K562 (cell line): ENCODE measurements around the gene DIP2C. TPM values are rescaled to one million over a fixed set of nuclear protein-coding genes. Genes with fewer than 3 reads are reported as not detected.

Experiments
- ATAC-seq: fragments of 200-7000 bp; cut with Tn5 transposase; 3 replicates; pipeline ENCODE4 v1.9.1; 2020; ENCODE audit warnings: moderate library complexity
- BruUV-seq: library from RNA; stranded (reverse); fragments of 400-500 nt; replicated peaks from 2 replicates; lab custom pipeline; 2021; lab: Mats Ljungman, UMichigan
- CTCF ChIA-PET: fragments of 300-600 bp; formaldehyde crosslinking; extraction: SDS; loops from one replicate; lab custom pipeline; 2021; ENCODE audit warnings: low intra/inter-chr PET ratio; lab: Yijun Ruan, JAX
- POLR2A ChIA-PET: fragments of 300-600, 350-650 bp; sonication (Branson Sonifier 250); formaldehyde crosslinking; extraction: SDS; loops from one replicate; lab custom pipeline; 2021; ENCODE audit warnings: antibody characterized with exemption, inconsistent platforms; lab: Yijun Ruan, JAX
- DNase-seq, 4 experiments: peaks; one replicate each; pipeline versions ENCODE4 v3.0.0 to v3.0.0-alpha.2; 2011 to 2018; ENCODE audit warnings: low spot score in 3 of 4, mixed read lengths in 3 of 4; ENCODE audit errors: extremely low read depth in 1 of 4
- FAIRE-seq: peaks from 2 replicates; lab custom pipeline; 2011; peaks lifted over from hg19 to GRCh38; lab: Jason Lieb, UNC
- H2AFZ ChIP-seq: 2 replicates; pipeline ENCODE4 v1.6.0; 2011; ENCODE audit warnings: low read depth, low read length, control low read depth, inconsistent platforms
- H3K27ac ChIP-seq: fragments of 200-600 bp; 3 replicates; pipeline ENCODE4 v1.8.0; 2011; ENCODE audit warnings: low read depth, mild to moderate bottlenecking, control low read depth, inconsistent platforms, low read length, moderate library complexity, mixed read lengths; ENCODE audit errors: extremely low read depth
- H3K27me3 ChIP-seq, 2 experiments: fragments of 300-600 bp in 1 of 2; 2 replicates in 1 of 2; 3 replicates in 1 of 2; pipeline versions ENCODE4 v1.6.0 to v1.8.0; 2011; ENCODE audit warnings: inconsistent platforms in 2 of 2, low read length in 2 of 2, mild to moderate bottlenecking in 1 of 2, mixed read lengths in 1 of 2, moderate library complexity in 1 of 2; ENCODE audit not compliant: control insufficient read depth in 2 of 2, insufficient read depth in 2 of 2
- H3K36me3 ChIP-seq: fragments of 300-600 bp; 3 replicates; pipeline ENCODE4 v1.8.0; 2011; ENCODE audit warnings: mild to moderate bottlenecking, low read length, inconsistent platforms; ENCODE audit not compliant: control insufficient read depth, insufficient read depth
- H3K4me1 ChIP-seq, 2 experiments: fragments of 200-600 bp in 1 of 2; replicated peaks in 1 of 2; 2 replicates in 1 of 2; 3 replicates in 1 of 2; pipeline versions ENCODE4 v1.5.1 to v1.8.0; 2011; ENCODE audit warnings: inconsistent platforms in 2 of 2, low read length in 2 of 2, mild to moderate bottlenecking in 1 of 2, mixed read lengths in 1 of 2, moderate library complexity in 1 of 2; ENCODE audit not compliant: control insufficient read depth in 2 of 2, insufficient read depth in 2 of 2
- H3K4me2 ChIP-seq: 2 replicates; pipeline ENCODE4 v1.6.1; 2011; ENCODE audit warnings: low read length, control low read depth, inconsistent platforms, mixed read lengths; ENCODE audit not compliant: insufficient read depth
- H3K4me3 ChIP-seq: fragments of 200-600 bp; sonication (generic), shearing (Covaris generic); 2 replicates; pipeline ENCODE4 v1.5.1; 2016; ENCODE audit warnings: control low read depth, inconsistent platforms
- H3K79me2 ChIP-seq: fragments of 200-600 bp; 3 replicates; pipeline ENCODE4 v1.8.0; 2011; ENCODE audit warnings: low read length, inconsistent platforms; ENCODE audit not compliant: control insufficient read depth, insufficient read depth
- H3K9ac ChIP-seq, 2 experiments: 2 replicates each; pipeline versions ENCODE4 v1.6.0 to v1.6.1; 2011; ENCODE audit warnings: low read depth in 2 of 2, low read length in 2 of 2, control low read depth in 1 of 2, inconsistent platforms in 1 of 2, mild to moderate bottlenecking in 1 of 2, mixed read lengths in 1 of 2; ENCODE audit not compliant: insufficient read depth in 1 of 2
- H3K9me1 ChIP-seq: one replicate; pipeline ENCODE4 v1.6.0; 2011; ENCODE audit warnings: inconsistent platforms, mild to moderate bottlenecking, low read length, moderate library complexity; ENCODE audit not compliant: control insufficient read depth, insufficient read depth
- H3K9me3 ChIP-seq: replicated peaks from 2 replicates; pipeline ENCODE4 v1.5.1; 2011; ENCODE audit warnings: low read depth, low read length, inconsistent platforms; ENCODE audit not compliant: control insufficient read depth, insufficient read depth
- H4K20me1 ChIP-seq: replicated peaks from 2 replicates; pipeline ENCODE4 v1.6.1; 2011; ENCODE audit warnings: low read length, inconsistent platforms, mixed read lengths; ENCODE audit not compliant: control insufficient read depth, insufficient read depth
- BCLAF1 ChIP-seq, 2 experiments: fragments of 450-650 bp in 1 of 2; IDR thresholded peaks; 2 replicates each; pipeline ENCODE4 v1.6.1; 2011 to 2017; ENCODE audit warnings: low read depth in 2 of 2, antibody characterized with exemption in 1 of 2, borderline replicate concordance in 1 of 2, low read length in 1 of 2, mild to moderate bottlenecking in 1 of 2, mixed read lengths in 1 of 2; ENCODE audit not compliant: control insufficient read depth in 1 of 2
- CTBP1 ChIP-seq: fragments of 450-650 bp; IDR thresholded peaks from 2 replicates; pipeline ENCODE4 v1.6.1; 2016; ENCODE audit warnings: borderline replicate concordance
- ID3 ChIP-seq, 2 experiments: fragments of 250-450 bp in 1 of 2; fragments of 450-650 bp in 1 of 2; sonication (Bioruptor Pico) in 1 of 2; IDR thresholded peaks; 2 replicates each; pipeline versions ENCODE4 v1.6.1 to v1.8.0; 2016 to 2021; ENCODE audit warnings: mild to moderate bottlenecking in 2 of 2, moderate library complexity in 2 of 2, missing compliant biosample characterization in 1 of 2, missing genetic modification characterization in 1 of 2
- KLF6 ChIP-seq: fragments of 250-450 bp; sonication (Bioruptor Pico); IDR thresholded peaks from 2 replicates; pipeline ENCODE4 v1.4.0; 2020; ENCODE audit warnings: mild to moderate bottlenecking, moderate library complexity, borderline replicate concordance
- POLR2G ChIP-seq: fragments of 200-400 bp; formaldehyde crosslinking; IDR thresholded peaks from 2 replicates; pipeline ENCODE4 v1.6.1; 2017; ENCODE audit warnings: low read depth, mild to moderate bottlenecking, antibody characterized with exemption, low read length, moderate library complexity
- PTRF ChIP-seq: fragments of 450-650 bp; IDR thresholded peaks from 2 replicates; pipeline ENCODE4 v1.6.1; 2016; ENCODE audit warnings: mild to moderate bottlenecking, missing genetic modification characterization, missing compliant biosample characterization
- SIRT6 ChIP-seq: IDR thresholded peaks from one replicate; pipeline ENCODE4 v1.6.1; 2012; ENCODE audit warnings: low read depth, mild to moderate bottlenecking, control low read depth, inconsistent platforms, low read length, moderate library complexity
- SRF ChIP-seq, 2 experiments: fragments of 250-450, 450-650 bp in 1 of 2; sonication (Bioruptor Pico) in 1 of 2; sonication (generic) in 1 of 2; formaldehyde crosslinking; IDR thresholded peaks; 2 replicates each; pipeline versions ENCODE4 v1.5.0 to v1.5.1; 2020 to 2022; ENCODE audit warnings: mild to moderate bottlenecking in 1 of 2, missing genetic modification reagents in 1 of 2
- SRSF1 ChIP-seq: fragments of 200-400 bp; formaldehyde crosslinking; IDR thresholded peaks from 2 replicates; pipeline ENCODE4 v1.6.1; 2017; ENCODE audit warnings: mild to moderate bottlenecking, low read depth, low read length, moderate library complexity
- WHSC1 ChIP-seq: IDR thresholded peaks from one replicate; pipeline ENCODE4 v1.6.1; 2012; ENCODE audit warnings: low read length, control low read depth, inconsistent platforms
- XRCC4 ChIP-seq: IDR thresholded peaks from one replicate; pipeline ENCODE4 v1.6.1; 2011; ENCODE audit not compliant: insufficient read depth, insufficient read length; ENCODE audit errors: extremely low read depth
- ZBTB26 ChIP-seq: fragments of 450-650 bp; formaldehyde crosslinking; IDR thresholded peaks from 2 replicates; pipeline ENCODE4 v1.4.0; 2022; ENCODE audit warnings: missing genetic modification characterization
- ZNF146 ChIP-seq: IDR thresholded peaks from one replicate; pipeline ENCODE4 v1.6.1; 2018; ENCODE audit warnings: missing compliant biosample characterization; ENCODE audit not compliant: unreplicated experiment
- ZNF780A ChIP-seq: fragments of 250-450 bp; sonication (Bioruptor Pico); IDR thresholded peaks from 2 replicates; pipeline ENCODE4 v1.5.0; 2021; ENCODE audit warnings: mild to moderate bottlenecking
- WGBS: fragments of 100-300 bp; shearing (Covaris generic); methylation state at CpG from one replicate; pipeline ENCODE4 v1.1.6; 2016; ENCODE audit warnings: low coverage, mixed read lengths; ENCODE audit not compliant: insufficient coverage; ENCODE audit errors: missing lambda C conversion rate; 5-methylcytosine and 5-hydroxymethylcytosine counted together
- in situ Hi-C: fragments of 300-500 bp; cut with MboI; formaldehyde crosslinking; loops from 4 replicates; pipeline ENCODE4 v1.15.0; 2018; ENCODE audit warnings: inconsistent platforms, mixed read lengths
- intact Hi-C: fragments of 100-400 bp; cut with micrococcal nuclease; formaldehyde crosslinking; loops from 2 replicates; pipeline ENCODE4 v1.14.2; 2022
- polyA plus RNA-seq, 8 experiments: library from polyadenylated mRNA; depleted of rRNA in 4 of 8; stranded (reverse) in 5 of 8; unstranded in 3 of 8; fragments of >200 nt; fragmentation: Nextera tagmentation in 2 of 8; fragmentation: Illumina TruSeq in 1 of 8; extraction: Ambion mirVana in 2 of 8; extraction: Trizol in 1 of 8; gene quantifications; 2 replicates each; pipeline versions ENCODE4 v1.2.1 to v1.2.3, GENCODE V29; 2011 to 2014; ENCODE audit warnings: inconsistent platforms in 1 of 8, missing spikeins in 1 of 8
- total RNA-seq, 7 experiments: library from RNA; depleted of rRNA in 6 of 7; stranded (reverse); fragments of >200 nt in 6 of 7; fragmentation: Illumina TruSeq in 2 of 7; extraction: Trizol in 2 of 7; gene quantifications; 2 replicates each; pipeline versions ENCODE4 v1.2.1 to v1.2.3, GENCODE V29; 2011 to 2021; ENCODE audit warnings: low replicate concordance in 1 of 7

Gene DIP2C
- total and polyA plus RNA-seq, 9 of the 15 experiments (the other 6 are each of a cell fraction or from before 2014, with no cell fraction given) = 0.01 TPM; not detected in 8

GRCh38 chr10:536935-537334 is 152.5 kb downstream of the DIP2C start:
- H2AFZ ChIP-seq = no peak overlapping the region
- FAIRE-seq (no peak), ATAC-seq (no peak), DNase-seq (no peak)
- peaks cover 4% of the 10 kb centered on the region; the same call in 1 of the 2 replicates for H4K20me1 ChIP-seq
- no peak overlapping the region for H3K4me2 ChIP-seq
- POLR2A ChIA-PET = interaction anchor here (1.4 kb wide), 1 partner anchor 10 kb away, joined by 4 read pairs; no protein-coding TSS in a partner anchor
- no peak overlapping the region for H3K4me3 ChIP-seq
- WGBS = 1% methylated on average over 5 of the region's 5 CpGs
- CTCF ChIA-PET = no interaction called here
- H3K4me1 ChIP-seq = peaks cover 0 to 3% of the 10 kb centered on the region in 2 experiments; a peak in 2 of 5 replicates
- no peaks in the 10 kb centered on the region for H3K79me2 ChIP-seq
- TF ChIP-seq POLR2G = no peak
- no peak for TF ChIP-seq XRCC4
- TF ChIP-seq ZNF146 = no peak
- no peak for TF ChIP-seq PTRF (tag)
- TF ChIP-seq CTBP1 = no peak
- TF ChIP-seq WHSC1 = no peak
- no peak for TF ChIP-seq ID3 (CRISPR knock-in tag; IDR thresholded peaks at IDR 0.05)
- no peak for TF ChIP-seq ID3 (tag; IDR thresholded peaks at IDR 0.05)
- TF ChIP-seq SIRT6 = no peak
- no peak for TF ChIP-seq ZBTB26 (CRISPR knock-in tag)
- no peak for TF ChIP-seq SRF (CRISPR knock-in tag; IDR thresholded peaks at IDR 0.05)
- TF ChIP-seq BCLAF1 (IDR thresholded peaks at IDR 0.05; ENCODE audit: borderline replicate concordance in 1 of 2, control insufficient read depth in 1 of 2, low read depth in 2 of 2, low read length in 1 of 2) = no peak
- no peak for TF ChIP-seq ZNF780A (CRISPR knock-in tag)
- TF ChIP-seq SRSF1 = no peak
- TF ChIP-seq KLF6 (CRISPR knock-in tag) = no peak
- no peaks in the 10 kb centered on the region; the same call in 1 of the 2 replicates for H3K9me3 ChIP-seq
- H3K9ac ChIP-seq = no peak overlapping the region
- no TSS peak for BruUV-seq
- H3K36me3 ChIP-seq = no peaks in the 10 kb centered on the region
- in situ Hi-C loops (no loop called here), intact Hi-C loops (no loop called here)
- H3K27ac ChIP-seq = no peak overlapping the region
- no peaks in the 10 kb centered on the region for H3K9me1 ChIP-seq
- peaks cover 30 to 63% of the 10 kb centered on the region in 2 experiments for H3K27me3 ChIP-seq
